Naive B cell (primary cell): ENCODE measurements around the gene OTUD1. TPM values are rescaled to one million over a fixed set of nuclear protein-coding genes. Genes with fewer than 3 reads are reported as not detected.
A peak's percentile ranks its signal among the peaks of the same experiment; 100 is the strongest.
"Not testable (repeated sequence)": the region's sequence is repeated elsewhere in the genome, so short reads cannot be mapped to it uniquely, and the experiment has no call there.

Experiments
- ATAC-seq, 2 donors: fragments of 150-1000 bp; cut with Tn5 transposase; 2 replicates each; pipeline ENCODE4 v1.10.0; 2021; ENCODE audit warnings: low read depth in 2 of 2, mild to moderate bottlenecking in 2 of 2, moderate library complexity in 2 of 2
- DNase-seq: peaks from one replicate; pipeline ENCODE4 v3.0.0; 2022
- H3K27ac Mint-ChIP-seq, 6 donors: one replicate each; pipeline ENCODE4 v1.8.0; 2020 to 2022; ENCODE audit warnings: mild to moderate bottlenecking in 6 of 6, mixed read lengths in 6 of 6, moderate library complexity in 5 of 6, inconsistent platforms in 2 of 6
- H3K27me3 Mint-ChIP-seq, 3 donors: one replicate each; pipeline ENCODE4 v1.8.0; 2021 to 2022; ENCODE audit warnings: mixed read lengths in 3 of 3, mild to moderate bottlenecking in 1 of 3
- H3K36me3 Mint-ChIP-seq, 2 donors: one replicate each; pipeline ENCODE4 v1.8.0; 2020 to 2022; ENCODE audit warnings: mixed read lengths in 2 of 2, inconsistent platforms in 1 of 2, mild to moderate bottlenecking in 1 of 2
- H3K4me1 Mint-ChIP-seq, 3 donors: one replicate each; pipeline ENCODE4 v1.8.0; 2020 to 2022; ENCODE audit warnings: mixed read lengths in 3 of 3, inconsistent platforms in 1 of 3, mild to moderate bottlenecking in 1 of 3, moderate library complexity in 1 of 3
- H3K4me3 Mint-ChIP-seq, 8 donors: one replicate each; pipeline ENCODE4 v1.8.0; 2020 to 2022; ENCODE audit warnings: mild to moderate bottlenecking in 8 of 8, mixed read lengths in 8 of 8, moderate library complexity in 8 of 8, inconsistent platforms in 2 of 8
- H3K9me3 Mint-ChIP-seq, 7 donors: one replicate each; pipeline ENCODE4 v1.8.0; 2020 to 2022; ENCODE audit warnings: mixed read lengths in 7 of 7, mild to moderate bottlenecking in 5 of 7, inconsistent platforms in 2 of 7, moderate library complexity in 1 of 7
- polyA plus RNA-seq, 6 donors: library from polyadenylated mRNA; unstranded; fragments of 300-500 nt; fragmentation: Illumina TruSeq; gene quantifications; one replicate each; pipeline ENCODE4 v1.2.3, GENCODE V29; 2021; ENCODE audit warnings: low read depth in 6 of 6

The OTUD1 gene
- polyA plus RNA-seq: 10 to 100 TPM; 31.7 to 82.8 (median 59.0) TPM

GRCh38 chr10:23438547-23439451 lies at the start of gene OTUD1:
OTUD1 (plus strand) TSS chr10:23439075; CDS start chr10:23439458, 383 bp downstream.
- H3K27ac Mint-ChIP-seq: peak within 1 kb of the TSS; percentile 93 to 98 (median 96)
- ATAC-seq: peak; percentile 80 to 84
- H3K27me3 Mint-ChIP-seq: no peaks in the 10 kb centered on the region
- H3K4me1 Mint-ChIP-seq: peaks cover 25 to 55% (median 48%) of the 10 kb centered on the region in 3 donors
- peaks cover 0 to 4% (median 0%) of the 10 kb centered on the region in 7 donors for H3K9me3 Mint-ChIP-seq
- H3K36me3 Mint-ChIP-seq: peaks cover 0 to 14% of the 10 kb centered on the region in 2 donors
- peak; percentile 96 for DNase-seq
- H3K4me3 Mint-ChIP-seq: peak within 1 kb of the TSS; percentile 86 to 98 (median 94)

GRCh38 chr10:23390408-23390807 lies 48.5 kb upstream of the OTUD1 start:
- ATAC-seq, H3K9me3 Mint-ChIP-seq, H3K4me3 Mint-ChIP-seq, H3K36me3 Mint-ChIP-seq, DNase-seq, H3K4me1 Mint-ChIP-seq: not testable (repeated sequence)
- Mint-ChIP-seq H3K27ac (peak overlapping the region in 1 of 6 donors; percentile 88), H3K27me3 (peaks cover 0 to 11% (median 5%) of the 10 kb centered on the region in 3 donors)

- peaks cover 0 to 11% (median 5%) of the 10 kb centered on the region in 3 donors for H3K27me3 Mint-ChIP-seq
- no peak for ATAC-seq
- DNase-seq: no peak
- H3K27ac Mint-ChIP-seq: peak overlapping the region in 1 of 6 donors; percentile 88
- peaks cover 0 to 8% of the 10 kb centered on the region in 2 donors for H3K36me3 Mint-ChIP-seq
- H3K4me1 Mint-ChIP-seq: peaks cover 0 to 7% (median 5%) of the 10 kb centered on the region in 3 donors
- H3K9me3 Mint-ChIP-seq: peaks cover 0 to 5% (median 3%) of the 10 kb centered on the region in 7 donors
- no peak overlapping the region for H3K4me3 Mint-ChIP-seq
Observed at GRCh38 chr10:23390809-23391208, 48.1 kb upstream of the OTUD1 start.

GRCh38 chr10:23391821-23392220 lies 47.1 kb upstream of the OTUD1 start:
- H3K4me1 Mint-ChIP-seq: peaks cover 0 to 7% (median 5%) of the 10 kb centered on the region in 3 donors
- peaks cover 0 to 8% of the 10 kb centered on the region in 2 donors for H3K36me3 Mint-ChIP-seq
- H3K27ac Mint-ChIP-seq: no peak overlapping the region
- peaks cover 0 to 11% (median 5%) of the 10 kb centered on the region in 3 donors for H3K27me3 Mint-ChIP-seq
- H3K9me3 Mint-ChIP-seq: peaks cover 0 to 5% (median 3%) of the 10 kb centered on the region in 7 donors
- ATAC-seq: no peak
- no peak overlapping the region for H3K4me3 Mint-ChIP-seq
- DNase-seq: no peak

- Mint-ChIP-seq H3K9me3 (peaks cover 0 to 3% (median 0%) of the 10 kb centered on the region in 7 donors), H3K27me3 (peaks cover 0 to 11% (median 0%) of the 10 kb centered on the region in 3 donors), H3K4me3 (no peak overlapping the region), H3K27ac (no peak overlapping the region), H3K36me3 (peaks cover 0 to 8% of the 10 kb centered on the region in 2 donors), H3K4me1 (peaks cover 0 to 7% (median 5%) of the 10 kb centered on the region in 3 donors)
- ATAC-seq (no peak), DNase-seq (no peak)
Observed at GRCh38 chr10:23395017-23395416, 43.9 kb upstream of the OTUD1 start.

- H3K4me3 Mint-ChIP-seq: no peak overlapping the region
- ATAC-seq (no peak), DNase-seq (no peak)
- peaks cover 0 to 11% (median 0%) of the 10 kb centered on the region in 3 donors for H3K27me3 Mint-ChIP-seq
- H3K27ac Mint-ChIP-seq: no peak overlapping the region
- H3K36me3 Mint-ChIP-seq: peaks cover 0 to 8% of the 10 kb centered on the region in 2 donors
- peaks cover 0 to 3% (median 0%) of the 10 kb centered on the region in 7 donors for H3K9me3 Mint-ChIP-seq
- peaks cover 0 to 7% (median 5%) of the 10 kb centered on the region in 3 donors for H3K4me1 Mint-ChIP-seq
Observed at GRCh38 chr10:23396695-23397094, 42.2 kb upstream of the OTUD1 start.

- Mint-ChIP-seq H3K9me3 (peaks cover 0 to under 1% (median 0%) of the 10 kb centered on the region in 7 donors), H3K4me1 (peaks cover 0 to 2% (median 2%) of the 10 kb centered on the region in 3 donors), H3K36me3 (peaks cover 0 to 2% of the 10 kb centered on the region in 2 donors), H3K27ac (no peak overlapping the region), H3K4me3 (no peak overlapping the region), H3K27me3 (peaks cover 0 to under 1% (median 0%) of the 10 kb centered on the region in 3 donors)
- ATAC-seq: no peak
- no peak for DNase-seq
Observed at GRCh38 chr10:23399701-23400144, 39.2 kb upstream of the OTUD1 start.

GRCh38 chr10:23402856-23403255 lies 36.0 kb upstream of the OTUD1 start:
- H3K4me1 Mint-ChIP-seq: no peaks in the 10 kb centered on the region

GRCh38 chr10:23403278-23403677 lies 35.6 kb upstream of the OTUD1 start:
- DNase-seq (no peak), ATAC-seq (no peak)
- H3K9me3 Mint-ChIP-seq: no peaks in the 10 kb centered on the region
- H3K36me3 Mint-ChIP-seq: no peaks in the 10 kb centered on the region
- no peaks in the 10 kb centered on the region for H3K4me1 Mint-ChIP-seq
- no peaks in the 10 kb centered on the region for H3K27me3 Mint-ChIP-seq
- H3K27ac Mint-ChIP-seq: no peak overlapping the region
- H3K4me3 Mint-ChIP-seq: no peak overlapping the region

More at GRCh38 chr10:23402856-23403255, 36.0 kb upstream of the OTUD1 start:
- no peak for DNase-seq
- H3K4me3 Mint-ChIP-seq: no peak overlapping the region
- no peaks in the 10 kb centered on the region for H3K9me3 Mint-ChIP-seq
- no peak for ATAC-seq
- no peaks in the 10 kb centered on the region for H3K36me3 Mint-ChIP-seq
- H3K27ac Mint-ChIP-seq: no peak overlapping the region
- H3K27me3 Mint-ChIP-seq: no peaks in the 10 kb centered on the region

- no peak overlapping the region for H3K4me3 Mint-ChIP-seq
- DNase-seq: no peak
- no peaks in the 10 kb centered on the region for H3K4me1 Mint-ChIP-seq
- no peaks in the 10 kb centered on the region for H3K9me3 Mint-ChIP-seq
- ATAC-seq: no peak
- H3K27ac Mint-ChIP-seq: peak overlapping the region in 1 of 6 donors; percentile 73
- no peaks in the 10 kb centered on the region for H3K36me3 Mint-ChIP-seq
- no peaks in the 10 kb centered on the region for H3K27me3 Mint-ChIP-seq
Observed at GRCh38 chr10:23403719-23404118, 35.2 kb upstream of the OTUD1 start.

GRCh38 chr10:23404461-23404980 lies 34.4 kb upstream of the OTUD1 start:
- no peak for DNase-seq
- no peaks in the 10 kb centered on the region for H3K9me3 Mint-ChIP-seq
- H3K36me3 Mint-ChIP-seq: no peaks in the 10 kb centered on the region
- ATAC-seq: no peak
- no peak overlapping the region for H3K4me3 Mint-ChIP-seq
- H3K27me3 Mint-ChIP-seq: no peaks in the 10 kb centered on the region
- no peak overlapping the region for H3K27ac Mint-ChIP-seq
- no peaks in the 10 kb centered on the region for H3K4me1 Mint-ChIP-seq

GRCh38 chr10:23405540-23405939 lies 33.3 kb upstream of the OTUD1 start:
- Mint-ChIP-seq H3K36me3 (no peaks in the 10 kb centered on the region), H3K4me1 (no peaks in the 10 kb centered on the region), H3K27ac (no peak overlapping the region), H3K4me3 (no peak overlapping the region), H3K9me3 (no peaks in the 10 kb centered on the region), H3K27me3 (peaks cover 0 to 4% (median 0%) of the 10 kb centered on the region in 3 donors)
- no peak for DNase-seq
- no peak for ATAC-seq

- H3K27me3 Mint-ChIP-seq: peaks cover 0 to 4% (median 0%) of the 10 kb centered on the region in 3 donors
- no peak overlapping the region for H3K27ac Mint-ChIP-seq
Observed at GRCh38 chr10:23406409-23406808, 32.5 kb upstream of the OTUD1 start.

More at GRCh38 chr10:23406409-23406808, 32.5 kb upstream of the OTUD1 start:
- H3K36me3 Mint-ChIP-seq: no peaks in the 10 kb centered on the region
- ATAC-seq (no peak), DNase-seq (no peak)
- H3K9me3 Mint-ChIP-seq: no peaks in the 10 kb centered on the region
- no peak overlapping the region for H3K4me3 Mint-ChIP-seq
- no peaks in the 10 kb centered on the region for H3K4me1 Mint-ChIP-seq
